Uterus (tissue), 2 donors: ENCODE results near the gene ADAMTSL1.

Experiments used
- POLR2A ChIP-seq, 2 donors: fragments of 450-650 bp; IDR thresholded peaks; one replicate each; pipeline ENCODE4 v1.6.1; 2016; ENCODE audit warnings: antibody characterized with exemption in 2 of 2, mild to moderate bottlenecking in 1 of 2, moderate library complexity in 1 of 2
- TF ChIP-seq, protein P1 (sequence below), 4 experiments: fragments of 200-600 bp in 2 of 4; fragments of 450-650 bp in 2 of 4; sonication (generic) in 2 of 4; IDR thresholded peaks; one replicate each; pipeline ENCODE4 v1.5.1; 2016 to 2019; ENCODE audit warnings: antibody characterized with exemption in 4 of 4, mild to moderate bottlenecking in 2 of 4, moderate library complexity in 1 of 4

DNA sequence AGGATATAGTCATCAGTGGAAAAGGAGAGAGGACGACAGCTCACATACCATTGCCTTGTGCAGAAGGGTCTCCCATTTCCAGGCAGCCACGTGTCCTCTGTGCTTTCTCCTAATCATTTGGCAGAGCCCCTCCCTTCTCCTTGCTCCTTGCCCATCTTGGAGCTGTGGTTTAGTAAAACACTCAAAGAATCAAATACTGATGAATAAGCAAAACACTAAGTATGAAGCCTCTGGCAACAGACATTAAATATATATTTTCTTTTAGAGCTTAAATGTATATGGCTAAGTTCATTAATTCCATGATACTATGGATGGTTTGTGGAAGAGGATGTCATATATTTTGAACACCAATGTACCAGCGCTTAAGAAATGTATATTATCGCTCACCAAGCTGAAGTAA is 280.6 kb downstream of the ADAMTSL1 start:
- TF ChIP-seq, protein P1, sequence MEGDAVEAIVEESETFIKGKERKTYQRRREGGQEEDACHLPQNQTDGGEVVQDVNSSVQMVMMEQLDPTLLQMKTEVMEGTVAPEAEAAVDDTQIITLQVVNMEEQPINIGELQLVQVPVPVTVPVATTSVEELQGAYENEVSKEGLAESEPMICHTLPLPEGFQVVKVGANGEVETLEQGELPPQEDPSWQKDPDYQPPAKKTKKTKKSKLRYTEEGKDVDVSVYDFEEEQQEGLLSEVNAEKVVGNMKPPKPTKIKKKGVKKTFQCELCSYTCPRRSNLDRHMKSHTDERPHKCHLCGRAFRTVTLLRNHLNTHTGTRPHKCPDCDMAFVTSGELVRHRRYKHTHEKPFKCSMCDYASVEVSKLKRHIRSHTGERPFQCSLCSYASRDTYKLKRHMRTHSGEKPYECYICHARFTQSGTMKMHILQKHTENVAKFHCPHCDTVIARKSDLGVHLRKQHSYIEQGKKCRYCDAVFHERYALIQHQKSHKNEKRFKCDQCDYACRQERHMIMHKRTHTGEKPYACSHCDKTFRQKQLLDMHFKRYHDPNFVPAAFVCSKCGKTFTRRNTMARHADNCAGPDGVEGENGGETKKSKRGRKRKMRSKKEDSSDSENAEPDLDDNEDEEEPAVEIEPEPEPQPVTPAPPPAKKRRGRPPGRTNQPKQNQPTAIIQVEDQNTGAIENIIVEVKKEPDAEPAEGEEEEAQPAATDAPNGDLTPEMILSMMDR (IDR thresholded peaks at IDR 0.05): no peak
- TF ChIP-seq POLR2A (IDR thresholded peaks at IDR 0.05): no peak
